ENCODE results near the gene CCDC73.

DNA sequence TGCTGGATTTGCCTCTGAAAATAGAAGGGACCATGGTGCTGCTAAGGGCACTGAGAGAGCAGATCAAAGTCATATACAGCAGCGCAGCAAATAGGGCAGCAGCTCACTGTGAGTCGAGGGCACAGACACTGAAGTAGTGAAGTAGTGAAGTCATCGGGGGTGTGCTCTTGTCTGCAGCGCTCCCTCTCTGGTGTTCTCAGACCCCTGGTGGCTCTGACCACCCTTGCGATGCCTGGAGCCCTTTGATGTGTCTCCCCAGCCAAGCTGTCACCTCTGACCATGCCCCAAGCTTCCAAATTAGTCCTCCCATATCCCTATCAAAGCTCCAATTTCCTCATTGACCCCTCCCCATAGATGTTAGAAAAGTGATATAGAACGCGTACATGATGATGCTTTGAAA is 238.6 kb downstream of the CCDC73 start:
- TF ChIP-seq POLR2A (IDR thresholded peaks at IDR 0.05; ENCODE audit: low read depth, low read length) (no peak), POLR2AphosphoS5 (IDR thresholded peaks at IDR 0.05; ENCODE audit: low read depth, low read length) (no peak)
